ENCODE results near the gene TBXAS1.

DNA sequence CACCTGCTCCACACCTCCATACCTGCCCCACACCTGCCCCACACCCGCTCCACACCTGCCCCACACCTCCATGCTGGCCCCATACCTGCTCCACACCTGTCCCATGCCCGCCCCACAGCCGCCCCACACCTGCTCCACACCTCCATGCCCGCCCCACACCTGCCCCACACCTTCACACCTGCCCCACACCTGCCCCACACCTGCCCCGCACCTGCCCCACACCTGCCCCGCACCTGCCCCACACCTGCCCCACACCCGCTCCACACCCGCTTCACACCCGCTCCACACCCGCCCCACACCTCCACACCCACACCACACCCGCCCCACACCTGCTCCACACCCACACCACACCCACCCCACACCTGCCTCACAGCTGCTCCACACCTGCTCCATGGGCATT is 180.7 kb downstream of the TBXAS1 start:
- TF ChIP-seq ZNF140 (tag by site-specific recombination; IDR thresholded peaks at IDR 0.05): no peak
- TF ChIP-seq ZNF248 (tag by site-specific recombination; IDR thresholded peaks at IDR 0.05): no peak
- TF ChIP-seq ZNF24 (tag by site-specific recombination; IDR thresholded peaks at IDR 0.05): no peak
- no peak for TF ChIP-seq IKZF3 (tag by site-specific recombination; IDR thresholded peaks at IDR 0.05)
- TF ChIP-seq, protein P1, sequence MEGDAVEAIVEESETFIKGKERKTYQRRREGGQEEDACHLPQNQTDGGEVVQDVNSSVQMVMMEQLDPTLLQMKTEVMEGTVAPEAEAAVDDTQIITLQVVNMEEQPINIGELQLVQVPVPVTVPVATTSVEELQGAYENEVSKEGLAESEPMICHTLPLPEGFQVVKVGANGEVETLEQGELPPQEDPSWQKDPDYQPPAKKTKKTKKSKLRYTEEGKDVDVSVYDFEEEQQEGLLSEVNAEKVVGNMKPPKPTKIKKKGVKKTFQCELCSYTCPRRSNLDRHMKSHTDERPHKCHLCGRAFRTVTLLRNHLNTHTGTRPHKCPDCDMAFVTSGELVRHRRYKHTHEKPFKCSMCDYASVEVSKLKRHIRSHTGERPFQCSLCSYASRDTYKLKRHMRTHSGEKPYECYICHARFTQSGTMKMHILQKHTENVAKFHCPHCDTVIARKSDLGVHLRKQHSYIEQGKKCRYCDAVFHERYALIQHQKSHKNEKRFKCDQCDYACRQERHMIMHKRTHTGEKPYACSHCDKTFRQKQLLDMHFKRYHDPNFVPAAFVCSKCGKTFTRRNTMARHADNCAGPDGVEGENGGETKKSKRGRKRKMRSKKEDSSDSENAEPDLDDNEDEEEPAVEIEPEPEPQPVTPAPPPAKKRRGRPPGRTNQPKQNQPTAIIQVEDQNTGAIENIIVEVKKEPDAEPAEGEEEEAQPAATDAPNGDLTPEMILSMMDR (tag by site-specific recombination; IDR thresholded peaks at IDR 0.05): no peak
- TF ChIP-seq, protein P2, sequence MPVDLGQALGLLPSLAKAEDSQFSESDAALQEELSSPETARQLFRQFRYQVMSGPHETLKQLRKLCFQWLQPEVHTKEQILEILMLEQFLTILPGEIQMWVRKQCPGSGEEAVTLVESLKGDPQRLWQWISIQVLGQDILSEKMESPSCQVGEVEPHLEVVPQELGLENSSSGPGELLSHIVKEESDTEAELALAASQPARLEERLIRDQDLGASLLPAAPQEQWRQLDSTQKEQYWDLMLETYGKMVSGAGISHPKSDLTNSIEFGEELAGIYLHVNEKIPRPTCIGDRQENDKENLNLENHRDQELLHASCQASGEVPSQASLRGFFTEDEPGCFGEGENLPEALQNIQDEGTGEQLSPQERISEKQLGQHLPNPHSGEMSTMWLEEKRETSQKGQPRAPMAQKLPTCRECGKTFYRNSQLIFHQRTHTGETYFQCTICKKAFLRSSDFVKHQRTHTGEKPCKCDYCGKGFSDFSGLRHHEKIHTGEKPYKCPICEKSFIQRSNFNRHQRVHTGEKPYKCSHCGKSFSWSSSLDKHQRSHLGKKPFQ (tag by site-specific recombination; IDR thresholded peaks at IDR 0.05): no peak
- TF ChIP-seq ZBTB1 (tag by site-specific recombination; IDR thresholded peaks at IDR 0.05): no peak
- TF ChIP-seq ZNF121 (tag by site-specific recombination; IDR thresholded peaks at IDR 0.05): no peak
- TF ChIP-seq, protein P3, sequence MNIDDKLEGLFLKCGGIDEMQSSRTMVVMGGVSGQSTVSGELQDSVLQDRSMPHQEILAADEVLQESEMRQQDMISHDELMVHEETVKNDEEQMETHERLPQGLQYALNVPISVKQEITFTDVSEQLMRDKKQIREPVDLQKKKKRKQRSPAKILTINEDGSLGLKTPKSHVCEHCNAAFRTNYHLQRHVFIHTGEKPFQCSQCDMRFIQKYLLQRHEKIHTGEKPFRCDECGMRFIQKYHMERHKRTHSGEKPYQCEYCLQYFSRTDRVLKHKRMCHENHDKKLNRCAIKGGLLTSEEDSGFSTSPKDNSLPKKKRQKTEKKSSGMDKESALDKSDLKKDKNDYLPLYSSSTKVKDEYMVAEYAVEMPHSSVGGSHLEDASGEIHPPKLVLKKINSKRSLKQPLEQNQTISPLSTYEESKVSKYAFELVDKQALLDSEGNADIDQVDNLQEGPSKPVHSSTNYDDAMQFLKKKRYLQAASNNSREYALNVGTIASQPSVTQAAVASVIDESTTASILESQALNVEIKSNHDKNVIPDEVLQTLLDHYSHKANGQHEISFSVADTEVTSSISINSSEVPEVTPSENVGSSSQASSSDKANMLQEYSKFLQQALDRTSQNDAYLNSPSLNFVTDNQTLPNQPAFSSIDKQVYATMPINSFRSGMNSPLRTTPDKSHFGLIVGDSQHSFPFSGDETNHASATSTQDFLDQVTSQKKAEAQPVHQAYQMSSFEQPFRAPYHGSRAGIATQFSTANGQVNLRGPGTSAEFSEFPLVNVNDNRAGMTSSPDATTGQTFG (tag by site-specific recombination; IDR thresholded peaks at IDR 0.05; ENCODE audit: borderline replicate concordance): no peak
- no peak for TF ChIP-seq ZNF549 (tag by site-specific recombination; IDR thresholded peaks at IDR 0.05)
